A549 (cell line): Measurements from ENCODE around the gene SLC1A1. TPM values are rescaled to one million over a fixed set of nuclear protein-coding genes. Genes with fewer than 3 reads are reported as not detected.

Experiments
- ATAC-seq, 2 experiments: fragments of 200-7000 bp in 1 of 2; fragments of >200 bp in 1 of 2; cut with Nextera tagmentation in 1 of 2; cut with Tn5 transposase in 1 of 2; 3 replicates each; pipeline versions ENCODE4 v1.8.0 to v1.9.1; 2018 to 2020; ENCODE audit warnings: mild to moderate bottlenecking in 1 of 2, moderate library complexity in 1 of 2
- CTCF ChIA-PET: fragments of 300-600 bp; sonication (Branson Sonifier 250); formaldehyde crosslinking; extraction: SDS; loops from one replicate; lab custom pipeline; 2021; ENCODE audit warnings: antibody characterized with exemption, inconsistent platforms; lab: Yijun Ruan, JAX
- POLR2A ChIA-PET: fragments of 350-600 bp; formaldehyde crosslinking; extraction: SDS; loops from one replicate; lab custom pipeline; 2021; ENCODE audit warnings: antibody characterized with exemption, inconsistent platforms; lab: Yijun Ruan, JAX
- DNase-seq, 2 experiments: peaks; one replicate each; pipeline versions ENCODE4 v3.0.0 to v3.0.0-alpha.2; 2011 to 2016; ENCODE audit warnings: low read depth in 1 of 2, low spot score in 1 of 2
- FAIRE-seq: peaks from 2 replicates; lab custom pipeline; 2011; peaks lifted over from hg19 to GRCh38; lab: Jason Lieb, UNC
- H3K27ac ChIP-seq, 2 experiments: fragments of >200 bp; sonication (Bioruptor Twin); formaldehyde crosslinking; 3 replicates each; pipeline ENCODE4 v1.5.1; 2016 to 2017
- H3K4me1 ChIP-seq: fragments of >200 bp; sonication (Bioruptor Twin); formaldehyde crosslinking; 3 replicates; pipeline ENCODE4 v1.6.1; 2016
- H3K4me2 ChIP-seq: fragments of >200 bp; sonication (Bioruptor Twin); formaldehyde crosslinking; 3 replicates; pipeline ENCODE4 v1.6.1; 2016
- H3K4me3 ChIP-seq: fragments of >200 bp; sonication (Bioruptor Twin); formaldehyde crosslinking; 3 replicates; pipeline ENCODE4 v1.5.1; 2016
- H3K9me3 ChIP-seq: fragments of >200 bp; sonication (Bioruptor Twin); formaldehyde crosslinking; 3 replicates; pipeline ENCODE4 v1.6.1; 2016
- CBX2 ChIP-seq: fragments of 200-600 bp; sonication (generic); IDR thresholded peaks from 2 replicates; pipeline ENCODE4 v1.6.1; 2016; ENCODE audit warnings: low read depth, mild to moderate bottlenecking, borderline replicate concordance
- CEBPB ChIP-seq, 2 experiments: fragments of >200 bp in 1 of 2; sonication (Bioruptor Twin) in 1 of 2; formaldehyde crosslinking in 1 of 2; IDR thresholded peaks; 2 replicates each; pipeline ENCODE4 v1.6.1; 2012 to 2016
- CHD2 ChIP-seq: fragments of 150-350 bp; IDR thresholded peaks from 2 replicates; pipeline ENCODE4 v1.6.1; 2014; ENCODE audit warnings: low read length; ENCODE audit not compliant: partially characterized antibody
- EP300 ChIP-seq, 2 experiments: fragments of >200 bp; sonication (Bioruptor Twin); formaldehyde crosslinking; IDR thresholded peaks; 2 replicates in 1 of 2; 3 replicates in 1 of 2; pipeline ENCODE4 v1.6.1; 2016 to 2017
- ESRRA ChIP-seq: fragments of 150-350 bp; IDR thresholded peaks from 2 replicates; pipeline ENCODE4 v1.6.1; 2014; ENCODE audit warnings: mild to moderate bottlenecking, low read length, borderline replicate concordance
- FOSB ChIP-seq: fragments of 250-450 bp; sonication (Bioruptor Pico); IDR thresholded peaks from 2 replicates; pipeline ENCODE4 v1.5.0; 2020; ENCODE audit warnings: mild to moderate bottlenecking, moderate library complexity
- HEYL ChIP-seq: fragments of 250-450 bp; sonication (Bioruptor Pico); IDR thresholded peaks from 2 replicates; pipeline ENCODE4 v1.8.0; 2021; ENCODE audit warnings: mild to moderate bottlenecking, moderate library complexity
- JUN ChIP-seq, 2 experiments: fragments of >200 bp; sonication (Bioruptor Twin); formaldehyde crosslinking; IDR thresholded peaks; 2 replicates in 1 of 2; 3 replicates in 1 of 2; pipeline ENCODE4 v1.6.1; 2016 to 2017
- JUNB ChIP-seq: fragments of >200 bp; sonication (Bioruptor Twin); formaldehyde crosslinking; IDR thresholded peaks from 2 replicates; pipeline ENCODE4 v1.6.1; 2016
- KDM1A ChIP-seq: fragments of 200-600 bp; sonication (generic); IDR thresholded peaks from 2 replicates; pipeline ENCODE4 v1.6.1; 2016; ENCODE audit warnings: low read depth, mild to moderate bottlenecking
- MAFK ChIP-seq: fragments of 450-650 bp; IDR thresholded peaks from 2 replicates; pipeline ENCODE4 v1.6.1; 2014; ENCODE audit not compliant: partially characterized antibody
- MAZ ChIP-seq: fragments of 150-350 bp; IDR thresholded peaks from 2 replicates; pipeline ENCODE4 v1.6.1; 2014; ENCODE audit warnings: antibody characterized with exemption, low read depth, low read length, borderline replicate concordance
- MYC ChIP-seq: IDR thresholded peaks from 2 replicates; pipeline ENCODE4 v1.6.1; 2012; ENCODE audit warnings: mild to moderate bottlenecking, inconsistent platforms, low read length, improper control_type of control experiment, borderline replicate concordance
- PHF8 ChIP-seq: fragments of 200-600 bp; sonication (generic); IDR thresholded peaks from 2 replicates; pipeline ENCODE4 v1.6.1; 2016; ENCODE audit warnings: low read depth, mild to moderate bottlenecking, antibody characterized with exemption, moderate library complexity, borderline replicate concordance
- POLR2A ChIP-seq: IDR thresholded peaks from 2 replicates; pipeline ENCODE4 v1.6.1; 2012; ENCODE audit warnings: mild to moderate bottlenecking, low read length
- POLR2AphosphoS2 ChIP-seq: conservative IDR thresholded peaks from 2 replicates; pipeline ENCODE4 v1.6.1; 2012; ENCODE audit warnings: low read length, improper control_type of control experiment, inconsistent platforms
- RFX5 ChIP-seq: fragments of 450-650 bp; IDR thresholded peaks from 2 replicates; pipeline ENCODE4 v1.7.1; 2014; ENCODE audit warnings: antibody characterized with exemption, mild to moderate bottlenecking, moderate library complexity
- RNF2 ChIP-seq: fragments of 200-600 bp; sonication (generic); IDR thresholded peaks from 2 replicates; pipeline ENCODE4 v1.6.1; 2016; ENCODE audit warnings: low read depth, mild to moderate bottlenecking, antibody characterized with exemption, moderate library complexity, borderline replicate concordance
- TFCP2L1 ChIP-seq: fragments of 250-450 bp; sonication (Bioruptor Pico); IDR thresholded peaks from 2 replicates; pipeline ENCODE4 v1.5.0; 2021; ENCODE audit warnings: mild to moderate bottlenecking
- TP53 ChIP-seq: fragments of 250-450 bp; sonication (Bioruptor Pico); IDR thresholded peaks from 2 replicates; pipeline ENCODE4 v1.5.0; 2021; ENCODE audit warnings: mild to moderate bottlenecking, moderate library complexity
- ZC3H11A ChIP-seq: fragments of 450-650 bp; IDR thresholded peaks from 2 replicates; pipeline ENCODE4 v1.6.1; 2014; ENCODE audit warnings: antibody characterized with exemption, mild to moderate bottlenecking
- ZFP36 ChIP-seq: fragments of 450-650 bp; IDR thresholded peaks from 2 replicates; pipeline ENCODE4 v1.6.1; 2014; ENCODE audit warnings: borderline replicate concordance; ENCODE audit not compliant: partially characterized antibody
- WGBS: methylation state at CpG from one replicate; pipeline ENCODE4 v1.1.6; 2017; ENCODE audit errors: missing lambda C conversion rate; 5-methylcytosine and 5-hydroxymethylcytosine counted together
- polyA plus RNA-seq, 4 experiments: library from polyadenylated mRNA; depleted of rRNA in 3 of 4; stranded (reverse); fragments of >200 nt; fragmentation: RNase III in 1 of 4; extraction: RNeasy Plus Mini Kit Qiagen cat#74134 plus additional on column Dnase treatment in 1 of 4; gene quantifications; 2 replicates in 3 of 4; 3 replicates in 1 of 4; pipeline ENCODE4 v1.2.3, GENCODE V29; 2011 to 2017
- TF ChIP-seq, protein P1 (sequence below): fragments of 250-450 bp; sonication (Bioruptor Pico); IDR thresholded peaks from 2 replicates; pipeline ENCODE4 v1.5.0; 2020; ENCODE audit warnings: low read depth, mild to moderate bottlenecking, moderate library complexity
- TF ChIP-seq, protein P2 (sequence below): IDR thresholded peaks from 2 replicates; pipeline ENCODE4 v1.6.1; 2012
- TF ChIP-seq, protein P3 (sequence below): fragments of 150-350 bp; IDR thresholded peaks from 2 replicates; pipeline ENCODE4 v1.6.1; 2014; ENCODE audit warnings: low read depth, mild to moderate bottlenecking, low read length

SLC1A1 gene
- polyA plus RNA-seq, 2 of the 4 experiments (the other 2 are of a cell fraction) = 0.66 to 1.3 TPM

DNA sequence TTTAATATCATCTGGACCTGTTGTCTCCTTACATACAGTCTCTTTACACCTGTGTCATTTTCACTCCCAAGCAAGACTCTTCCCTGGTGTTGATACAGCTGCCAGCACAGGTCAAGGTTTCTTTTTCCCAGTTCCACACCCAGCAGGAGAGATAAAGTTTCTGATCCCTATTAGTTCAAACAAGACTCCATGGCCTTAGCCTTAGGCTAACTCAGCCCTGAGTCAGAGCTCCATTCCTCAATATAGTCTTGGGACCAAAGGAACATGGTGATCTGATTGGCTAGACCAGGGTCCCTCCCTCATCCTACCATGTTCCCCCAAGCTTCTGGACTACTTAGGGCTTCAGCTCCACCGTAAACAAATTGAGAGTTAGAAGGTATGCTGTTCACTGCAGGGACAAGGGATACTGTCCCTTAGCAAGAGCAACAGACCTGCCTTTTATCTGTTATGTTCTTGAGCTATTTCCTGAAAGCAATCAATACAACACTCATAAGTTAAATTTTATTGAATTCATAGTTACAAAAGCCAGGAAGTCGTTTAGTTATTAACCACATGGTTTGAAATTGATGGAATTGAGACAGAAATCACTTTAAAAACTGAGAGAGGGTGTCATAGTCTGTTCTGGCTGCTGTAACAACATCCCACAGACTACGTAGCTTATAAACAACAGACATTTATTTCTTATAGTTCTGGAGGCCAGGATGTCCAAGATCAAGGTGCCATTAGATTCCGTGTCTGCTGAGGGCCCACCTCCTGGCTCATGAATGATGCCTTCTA lies 20.5 kb downstream of the SLC1A1 start (continued):
- TF ChIP-seq RNF2 (no peak), ESRRA (no peak), CEBPB (IDR thresholded peaks at IDR 0.05) (no peak)

DNA sequence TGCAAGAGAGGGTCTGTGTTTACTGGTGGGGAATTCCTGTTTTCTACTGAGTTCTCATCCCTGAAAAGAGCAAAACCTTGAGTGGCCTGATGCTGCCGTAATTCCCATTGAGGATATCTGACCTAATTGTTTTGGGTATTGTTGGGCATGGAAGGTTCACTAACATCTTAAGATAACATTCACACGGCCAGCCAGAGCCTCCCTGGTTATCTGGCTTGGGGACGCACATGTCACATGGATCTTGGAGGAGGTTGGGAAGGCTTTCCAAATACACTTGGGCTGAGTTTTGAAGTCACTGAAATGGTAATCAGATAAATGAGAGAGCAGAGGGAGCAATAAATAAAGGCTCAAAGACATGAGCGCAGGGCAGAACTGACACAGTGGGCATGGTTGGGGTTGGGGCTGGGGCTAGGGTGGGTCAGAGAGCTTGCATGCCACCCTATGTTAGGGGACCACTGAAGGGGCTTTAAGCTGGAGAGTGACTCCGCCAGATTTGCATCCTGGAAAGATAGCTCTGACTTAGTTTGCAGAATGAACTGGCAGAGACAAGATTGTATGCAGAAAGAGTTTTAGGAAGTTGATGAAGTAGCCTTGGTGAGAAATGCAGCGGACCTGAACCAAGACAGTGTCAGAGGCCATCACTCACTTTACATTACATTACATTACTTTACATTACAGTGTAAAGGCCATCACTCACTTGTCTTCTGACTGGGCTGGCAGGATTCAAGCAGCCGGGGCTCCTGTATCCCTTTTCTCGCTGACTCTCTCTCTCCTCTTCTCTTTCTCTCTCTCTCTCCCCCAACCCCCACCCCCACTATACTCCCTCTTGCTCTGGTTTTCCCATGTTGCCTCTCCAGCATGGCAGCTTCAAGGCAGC lies 24.2 kb downstream of the SLC1A1 start:
- Histone ChIP-seq H3K9me3 (no peaks in the 10 kb centered on the region), H3K4me1 (no peaks in the 10 kb centered on the region), H3K27ac (no peak overlapping the region), H3K4me3 (no peak overlapping the region), H3K4me2 (no peak overlapping the region)
- TF ChIP-seq KDM1A (no peak), EP300 (IDR thresholded peaks at IDR 0.05) (no peak), PHF8 (no peak), ZC3H11A (no peak), MAFK (no peak), JUNB (no peak), CHD2 (no peak), JUN (IDR thresholded peaks at IDR 0.05) (no peak), FOSB (CRISPR knock-in tag) (no peak), RNF2 (no peak), CBX2 (no peak), ZFP36 (no peak), MYC (no peak), TFCP2L1 (no peak), MAZ (no peak)
- TF ChIP-seq, protein P1, sequence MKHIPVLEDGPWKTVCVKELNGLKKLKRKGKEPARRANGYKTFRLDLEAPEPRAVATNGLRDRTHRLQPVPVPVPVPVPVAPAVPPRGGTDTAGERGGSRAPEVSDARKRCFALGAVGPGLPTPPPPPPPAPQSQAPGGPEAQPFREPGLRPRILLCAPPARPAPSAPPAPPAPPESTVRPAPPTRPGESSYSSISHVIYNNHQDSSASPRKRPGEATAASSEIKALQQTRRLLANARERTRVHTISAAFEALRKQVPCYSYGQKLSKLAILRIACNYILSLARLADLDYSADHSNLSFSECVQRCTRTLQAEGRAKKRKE (CRISPR knock-in tag) = no peak
- TF ChIP-seq, protein P2, sequence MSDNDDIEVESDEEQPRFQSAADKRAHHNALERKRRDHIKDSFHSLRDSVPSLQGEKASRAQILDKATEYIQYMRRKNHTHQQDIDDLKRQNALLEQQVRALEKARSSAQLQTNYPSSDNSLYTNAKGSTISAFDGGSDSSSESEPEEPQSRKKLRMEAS = no peak
- TF ChIP-seq, protein P3, sequence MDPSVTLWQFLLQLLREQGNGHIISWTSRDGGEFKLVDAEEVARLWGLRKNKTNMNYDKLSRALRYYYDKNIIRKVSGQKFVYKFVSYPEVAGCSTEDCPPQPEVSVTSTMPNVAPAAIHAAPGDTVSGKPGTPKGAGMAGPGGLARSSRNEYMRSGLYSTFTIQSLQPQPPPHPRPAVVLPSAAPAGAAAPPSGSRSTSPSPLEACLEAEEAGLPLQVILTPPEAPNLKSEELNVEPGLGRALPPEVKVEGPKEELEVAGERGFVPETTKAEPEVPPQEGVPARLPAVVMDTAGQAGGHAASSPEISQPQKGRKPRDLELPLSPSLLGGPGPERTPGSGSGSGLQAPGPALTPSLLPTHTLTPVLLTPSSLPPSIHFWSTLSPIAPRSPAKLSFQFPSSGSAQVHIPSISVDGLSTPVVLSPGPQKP = no peak
- POLR2A ChIA-PET = no interaction called here
- DNase-seq = no peak
- CTCF ChIA-PET = no interaction called here
- no peak for FAIRE-seq
- ATAC-seq = no peak
- WGBS = 71% methylated on average over 8 of the region's 8 CpGs

DNA sequence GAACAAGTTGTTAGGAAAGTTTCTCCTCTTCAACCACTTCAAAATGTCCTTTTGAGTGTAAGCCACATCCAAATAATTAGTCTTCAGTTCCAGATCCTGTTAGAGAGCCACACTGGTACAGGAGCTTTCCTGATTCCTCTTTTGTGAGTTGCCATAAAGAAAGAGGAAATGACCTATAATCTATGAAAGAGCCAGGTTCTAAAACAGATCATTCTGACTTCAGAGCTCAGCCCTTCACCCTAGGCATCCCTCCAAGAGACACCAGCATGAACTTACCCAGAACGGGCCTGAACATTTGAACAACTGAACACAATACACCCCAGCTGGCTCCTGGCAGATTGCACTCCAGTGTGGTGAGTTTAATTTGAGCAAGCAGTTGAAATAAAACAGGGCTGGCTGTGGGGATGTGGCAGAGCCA lies 25.7 kb downstream of the SLC1A1 start:
- POLR2A ChIA-PET = no interaction called here

More for the DNA sequence above, 25.7 kb downstream of the SLC1A1 start:
- DNase-seq = no peak
- H3K4me1 ChIP-seq = no peaks in the 10 kb centered on the region
- no peak for ATAC-seq
- no peak overlapping the region for H3K27ac ChIP-seq
- FAIRE-seq = no peak
- no peaks in the 10 kb centered on the region for H3K9me3 ChIP-seq
- CTCF ChIA-PET = no interaction called here
- 89% methylated on average over 1 of the region's 1 CpG for WGBS
- H3K4me3 ChIP-seq = no peak overlapping the region
- no peak for TF ChIP-seq RFX5
- no peak for TF ChIP-seq TP53 (CRISPR knock-in tag)
- TF ChIP-seq POLR2AphosphoS2 = no peak
- TF ChIP-seq POLR2A = no peak
- no peak for TF ChIP-seq HEYL (CRISPR knock-in tag)
- no peak for TF ChIP-seq PHF8
- H3K4me2 ChIP-seq = no peak overlapping the region
